ENCODE measurements around the gene EEF1A2. TPM values are rescaled to one million over a fixed set of nuclear protein-coding genes. Genes with fewer than 3 reads are reported as not detected.

EEF1A2 gene
- total and polyA plus RNA-seq, 4 donors = 0.05 to 0.12 TPM; not detected in 2

- DNase-seq (ENCODE audit: low spot score) = peak; percentile 75
- Histone ChIP-seq H3K27ac (ENCODE audit: low read depth in 1 of 2, low read length in 2 of 2) (peak overlapping the region in 1 of 2 donors; percentile 78), H3K4me1 (ENCODE audit: control insufficient read depth in 4 of 4, insufficient read depth in 4 of 4, low read length in 3 of 4) (peaks cover 2 to 19% (median 6%) of the 10 kb centered on the region in 4 donors), H3K9me3 (ENCODE audit: control insufficient read depth in 4 of 4, low read length in 3 of 4) (no peaks in the 10 kb centered on the region), H3K9ac (ENCODE audit: low read depth in 1 of 2, low read length in 2 of 2) (peak overlapping the region in 1 of 2 donors; percentile 16), H3K4me3 (ENCODE audit: low read depth in 1 of 3, low read length in 3 of 3) (peak overlapping the region; percentile 48 to 92 (median 63)), H3K27me3 (ENCODE audit: control insufficient read depth in 4 of 4, insufficient read depth in 4 of 4, low read length in 3 of 4) (no peaks in the 10 kb centered on the region), H3K36me3 (ENCODE audit: control insufficient read depth in 4 of 4, insufficient read depth in 3 of 4, low read depth in 1 of 4, low read length in 3 of 4) (no peaks in the 10 kb centered on the region)
- WGBS = 11% methylated on average over 68 of the region's 68 CpGs
- TF ChIP-seq FOXA2 (IDR thresholded peaks at IDR 0.05) (peak; percentile 48), EGR1 (IDR thresholded peaks at IDR 0.05; ENCODE audit: low read depth in 2 of 2) (no peak), JUND (IDR thresholded peaks at IDR 0.05) (no peak)
These were observed 22.2 kb upstream of the EEF1A2 start for GRCh38 chr20:63520934-63521601.

GRCh38 chr20:63520504-63520933, 21.6 kb upstream of the EEF1A2 start, which contains the start of gene PPDPF:
Gene PPDPF, plus strand, starts transcription at chr20:63520765. Its CDS starts 544 bp downstream, at chr20:63521309.
- peaks cover 2 to 19% (median 6%) of the 10 kb centered on the region in 4 donors for H3K4me1 ChIP-seq (ENCODE audit: control insufficient read depth in 4 of 4, insufficient read depth in 4 of 4, low read length in 3 of 4)
- peak; percentile 86 for DNase-seq (ENCODE audit: low spot score)
- no peak for TF ChIP-seq RXRA (IDR thresholded peaks at IDR 0.05)
- TF ChIP-seq REST (IDR thresholded peaks at IDR 0.05) = peak; percentile 26
- no peaks in the 10 kb centered on the region for H3K36me3 ChIP-seq (ENCODE audit: control insufficient read depth in 4 of 4, insufficient read depth in 3 of 4, low read depth in 1 of 4, low read length in 3 of 4)
- H3K9ac ChIP-seq (ENCODE audit: low read depth in 1 of 2, low read length in 2 of 2) = peak within 1 kb of the TSS in 1 of 2 donors; percentile 16
- no peaks in the 10 kb centered on the region for H3K27me3 ChIP-seq (ENCODE audit: control insufficient read depth in 4 of 4, insufficient read depth in 4 of 4, low read length in 3 of 4)
- under 1% methylated on average over 64 of the region's 64 CpGs for WGBS
- no peaks in the 10 kb centered on the region for H3K9me3 ChIP-seq (ENCODE audit: control insufficient read depth in 4 of 4, low read length in 3 of 4)
- peak within 1 kb of the TSS; percentile 48 to 92 (median 63) for H3K4me3 ChIP-seq (ENCODE audit: low read depth in 1 of 3, low read length in 3 of 3)
- H3K27ac ChIP-seq (ENCODE audit: low read depth in 1 of 2, low read length in 2 of 2) = peak within 1 kb of the TSS; percentile 38 to 78

- H3K9me3 ChIP-seq (ENCODE audit: control insufficient read depth in 4 of 4, low read length in 3 of 4) = no peaks in the 10 kb centered on the region
- H3K27me3 ChIP-seq (ENCODE audit: control insufficient read depth in 4 of 4, insufficient read depth in 4 of 4, low read length in 3 of 4) = no peaks in the 10 kb centered on the region
- H3K4me1 ChIP-seq (ENCODE audit: control insufficient read depth in 4 of 4, insufficient read depth in 4 of 4, low read length in 3 of 4) = peaks cover 2 to 19% (median 6%) of the 10 kb centered on the region in 4 donors
- H3K4me3 ChIP-seq (ENCODE audit: low read depth in 1 of 3, low read length in 3 of 3) = peak overlapping the region; percentile 23 to 92 (median 29)
- peak overlapping the region; percentile 38 to 78 for H3K27ac ChIP-seq (ENCODE audit: low read depth in 1 of 2, low read length in 2 of 2)
- DNase-seq (ENCODE audit: low spot score) = peak; percentile 52
- H3K9ac ChIP-seq (ENCODE audit: low read depth in 1 of 2, low read length in 2 of 2) = peak overlapping the region in 1 of 2 donors; percentile 14
- 4% methylated on average over 72 of the region's 72 CpGs for WGBS
- H3K36me3 ChIP-seq (ENCODE audit: control insufficient read depth in 4 of 4, insufficient read depth in 3 of 4, low read depth in 1 of 4, low read length in 3 of 4) = no peaks in the 10 kb centered on the region
- TF ChIP-seq MAX (IDR thresholded peaks at IDR 0.05) (no peak), GABPA (IDR thresholded peaks at IDR 0.05 in 1 of 2, conservative IDR thresholded peaks at IDR 0.05 in 1 of 2) (no peak), FOXA1 (IDR thresholded peaks at IDR 0.05) (no peak), FOXA2 (IDR thresholded peaks at IDR 0.05) (no peak), CTCF (IDR thresholded peaks at IDR 0.05; ENCODE audit: low read depth, low read length, missing input control) (no peak), ATF3 (IDR thresholded peaks at IDR 0.05) (no peak), YY1 (IDR thresholded peaks at IDR 0.05) (no peak), RXRA (IDR thresholded peaks at IDR 0.05) (no peak), RAD21 (IDR thresholded peaks at IDR 0.05) (no peak), NR2F2 (IDR thresholded peaks at IDR 0.05) (no peak), TAF1 (conservative IDR thresholded peaks at IDR 0.05) (no peak), SP1 (IDR thresholded peaks at IDR 0.05) (no peak)
These were observed 21.0 kb upstream of the EEF1A2 start for GRCh38 chr20:63519668-63520503.
